Measurements from ENCODE around the gene ZNF22.

ZNF22 gene

GRCh38 chr10:45035673-45036072 lies 35.0 kb downstream of the ZNF22 start:
- DNase-seq: no peak

- DNase-seq: no peak
These were observed 40.3 kb downstream of the ZNF22 start for GRCh38 chr10:45040921-45041542.

GRCh38 chr10:45044290-45044689 lies 43.6 kb downstream of the ZNF22 start:
- no peak for DNase-seq

DNA sequence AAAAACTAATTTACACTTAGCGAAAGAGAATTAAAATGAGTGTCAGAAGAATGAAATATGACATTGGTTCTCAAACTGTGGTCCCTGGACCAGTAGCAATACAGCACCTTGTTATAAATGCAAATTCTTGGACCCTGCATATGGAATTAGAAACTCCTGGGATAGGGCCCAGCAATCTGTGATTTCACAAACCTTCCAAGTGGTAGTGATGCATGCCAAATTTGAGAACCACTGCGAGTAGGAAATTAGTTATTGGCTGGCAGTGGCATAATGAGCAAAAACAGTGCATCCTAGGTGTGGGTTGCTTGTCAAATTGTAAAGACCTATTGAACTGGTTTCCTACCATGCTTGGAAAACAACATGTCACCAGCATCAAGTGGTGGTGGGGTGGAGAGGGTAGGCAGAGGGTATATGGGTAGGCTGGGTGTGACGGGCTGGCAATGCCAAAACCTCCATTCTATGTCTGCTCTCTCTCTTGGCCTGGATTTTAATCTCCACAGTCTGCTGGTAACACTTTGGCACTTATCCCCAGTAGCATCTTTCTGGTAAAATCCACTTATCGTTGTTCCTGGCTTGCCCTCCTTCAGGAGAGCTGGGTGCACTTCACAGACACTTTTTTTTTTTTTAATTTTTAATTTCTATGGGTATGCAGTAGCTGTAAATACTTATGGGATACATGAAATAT lies 50.0 kb downstream of the ZNF22 start:
- DNase-seq: no peak

GRCh38 chr10:45052700-45053099 lies 52.0 kb downstream of the ZNF22 start:
- no peak for DNase-seq

- DNase-seq: no peak
These were observed 52.9 kb downstream of the ZNF22 start for GRCh38 chr10:45053569-45054100.
